Fibroblast of pulmonary artery (primary cell): ENCODE measurements around the gene GMFB.

Experiments
- DNase-seq: peaks from one replicate; pipeline ENCODE4 v3.0.0-alpha.2; 2010; ENCODE audit warnings: low read depth
- H3K4me3 ChIP-seq: replicated peaks from 2 replicates; pipeline ENCODE4 v1.5.1; 2011; ENCODE audit warnings: low read depth, mild to moderate bottlenecking, control low read depth, low read length, moderate library complexity
- CTCF ChIP-seq: IDR thresholded peaks from 2 replicates; pipeline ENCODE4 v1.5.1; 2011; ENCODE audit warnings: mild to moderate bottlenecking, control low read depth, low read length, inconsistent platforms; ENCODE audit errors: missing control alignments

The GMFB gene

GRCh38 chr14:54488318-54488645 lies 498 bp downstream of the GMFB start:
- H3K4me3 ChIP-seq, result peak overlapping the region; percentile 90
- DNase-seq, result no peak
- peak; percentile 5 for TF ChIP-seq CTCF

- no peak for TF ChIP-seq CTCF
- H3K4me3 ChIP-seq, result peak overlapping the region; percentile 90
- DNase-seq, result peak; percentile 64
Observed at GRCh38 chr14:54487771-54488170, 1.0 kb downstream of the GMFB start.

GRCh38 chr14:54486685-54487084 lies 2.1 kb downstream of the GMFB start:
- no peak for TF ChIP-seq CTCF
- DNase-seq, result no peak
- H3K4me3 ChIP-seq, result no peak overlapping the region

- no peak for DNase-seq
- TF ChIP-seq CTCF, result no peak
- no peak overlapping the region for H3K4me3 ChIP-seq
Observed at GRCh38 chr14:54483846-54484245, 4.9 kb downstream of the GMFB start.

- TF ChIP-seq CTCF, result no peak
- no peak for DNase-seq
- no peak overlapping the region for H3K4me3 ChIP-seq
Observed at GRCh38 chr14:54483073-54483745, 5.6 kb downstream of the GMFB start.

- no peak overlapping the region for H3K4me3 ChIP-seq
- no peak for DNase-seq
- no peak for TF ChIP-seq CTCF
Observed at GRCh38 chr14:54481695-54482094, 7.1 kb downstream of the GMFB start.

GRCh38 chr14:54480830-54481562 lies 7.8 kb downstream of the GMFB start:
- TF ChIP-seq CTCF, result no peak
- H3K4me3 ChIP-seq, result no peak overlapping the region
- DNase-seq, result no peak
